Heart right ventricle (tissue), 16 donors: ENCODE measurements around the gene ZNF365. TPM values are rescaled to one million over a fixed set of nuclear protein-coding genes. Genes with fewer than 3 reads are reported as not detected.

Source experiments
- ATAC-seq, 8 donors: fragments of 200-7000 bp; cut with Tn5 transposase; one replicate each; pipeline ENCODE4 v1.9.1; 2020; ENCODE audit warnings: mild to moderate bottlenecking in 8 of 8, moderate library complexity in 8 of 8, moderate number of reproducible peaks in 1 of 8
- DNase-seq, 2 donors: peaks; one replicate each; pipeline ENCODE4 v3.0.0-alpha.2; 2020
- H3K27ac ChIP-seq, 10 donors: fragments of 200-600 bp; sonication (generic) in 2 of 10; one replicate each; pipeline versions ENCODE4 v1.5.0 to v1.8.0; 2020 to 2022; ENCODE audit warnings: mild to moderate bottlenecking in 3 of 10
- H3K27me3 ChIP-seq, 7 donors: fragments of 200-600 bp; one replicate each; pipeline ENCODE4 v1.8.0; 2021 to 2022; ENCODE audit warnings: mild to moderate bottlenecking in 2 of 7
- H3K36me3 ChIP-seq, 9 donors: fragments of 200-600 bp; sonication (generic) in 1 of 9; one replicate each; pipeline versions ENCODE4 v1.5.0 to v1.8.0; 2020 to 2022; ENCODE audit warnings: mild to moderate bottlenecking in 2 of 9
- H3K4me1 ChIP-seq, 9 donors: fragments of 200-600 bp; sonication (generic) in 1 of 9; one replicate each; pipeline versions ENCODE4 v1.5.0 to v1.8.0; 2020 to 2022; ENCODE audit warnings: mild to moderate bottlenecking in 4 of 9
- H3K4me3 ChIP-seq, 10 donors: fragments of 200-600 bp; sonication (generic) in 2 of 10; one replicate each; pipeline versions ENCODE4 v1.5.0 to v1.8.0; 2020 to 2022; ENCODE audit warnings: mild to moderate bottlenecking in 7 of 10, moderate library complexity in 2 of 10
- H3K9me3 ChIP-seq, 11 donors: fragments of 200-600 bp in 10 of 11; sonication (generic) in 2 of 11; one replicate each; pipeline versions ENCODE4 v1.5.0 to v1.8.0; 2013 to 2022; ENCODE audit warnings: mild to moderate bottlenecking in 2 of 11, control low read depth in 1 of 11, moderate library complexity in 1 of 11
- CTCF ChIP-seq, 9 donors: fragments of 200-600 bp; sonication (generic) in 2 of 9; IDR thresholded peaks; one replicate each; pipeline versions ENCODE4 v1.5.0 to v1.8.0; 2021 to 2022; ENCODE audit warnings: antibody characterized with exemption in 9 of 9, mild to moderate bottlenecking in 5 of 9, moderate library complexity in 1 of 9
- WGBS, 2 donors: extraction: QIAGEN DNeasy Blood & Tissue Kit; methylation state at CpG; one replicate each; pipeline ENCODE4 v1.1.7; 2013; ENCODE audit warnings: inconsistent platforms in 1 of 2; 5-methylcytosine and 5-hydroxymethylcytosine counted together
- intact Hi-C, 10 donors: fragments of 100-400 bp; cut with DNase I; formaldehyde crosslinking; loops; one replicate each; pipeline versions ENCODE4 v1.11.1 to v1.14.2; 2022
- polyA plus RNA-seq, 2 donors: library from polyadenylated mRNA; stranded (reverse); fragments of 200-250 nt; gene quantifications; one replicate each; pipeline ENCODE4 v1.2.3, GENCODE V29; 2013
- total RNA-seq, 10 donors: library from RNA; stranded (reverse); fragmentation: NEBNext Ultra II Directional in 3 of 10; extraction: Animal tissue kit (Norgen Biotek cat#: 25700) in 3 of 10; gene quantifications; one replicate each; pipeline versions ENCODE4 v1.2.1 to v1.2.4, GENCODE V29; 2021 to 2023
- donor health status: Arrhythmogenic right ventricular cardiomyopathy.
- donor health status: ischemic (EF 13 %, LVEDD 7.1; RV severe dilation, severe dysfunction).
- donor health status: healthy with polysubstance abuse.
- donor health status: DM: no; HTN: yes; CAD: no.
- donor health status: DM: no; HTN: no; CAD: no.
- donor health status: ischemic (EF 25% LVEDD 6.9; RV normal size, moderate dysfunction).
- donor health status: ischemic (EF 25% LVEDD 5.7; RV mildly dilated, moderate dysfunction).
- donor health status: healthy.
- donor health status: DM: yes; HTN: yes; CAD: no.
- donor health status: Ischemic cardiomyopathy.
- donor health status: ischemic (EF 35%, LVEDD 5.7; RV mildly dilated, moderate dysfunction).
- donor health status: nonischemic (EF 11% LVEDD 7.7; RV severe dilation, severe dysfunction).
- donor health status: DM: yes; HTN: yes; CAD: no.
- donor health status: PGD.
- donor health status: ischemic (EF 29% LVEDD 5.4; RV normal size, mild dysfunction).
- donor health status: nonischemic (EF 23%, LVEDD 6.1; RV moderate dilation, normal function).

ZNF365 gene
- total and polyA plus RNA-seq, 12 donors, result 0.05 to 0.60 (median 0.16) TPM

- H3K4me1 ChIP-seq, result no peaks in the 10 kb centered on the region
- ATAC-seq, result no peak
Observed at GRCh38 chr10:62332406-62332805, 41.8 kb upstream of the ZNF365 start.

GRCh38 chr10:62333135-62333889 lies 40.9 kb upstream of the ZNF365 start:
- Histone ChIP-seq H3K4me1 (no peaks in the 10 kb centered on the region), H3K9me3 (peaks cover 0 to 12% (median 3%) of the 10 kb centered on the region in 11 donors), H3K36me3 (no peaks in the 10 kb centered on the region), H3K27me3 (peaks cover 0 to 2% (median 0%) of the 10 kb centered on the region in 7 donors), H3K4me3 (no peak overlapping the region), H3K27ac (no peak overlapping the region)
- 54 to 62% methylated on average over 3 of the region's 3 CpGs for WGBS, 2 donors
- TF ChIP-seq CTCF (IDR thresholded peaks at IDR 0.05), result no peak
- DNase-seq (no peak), ATAC-seq (no peak)
- intact Hi-C loops, result no loop called here

More at GRCh38 chr10:62332406-62332805, 41.8 kb upstream of the ZNF365 start:
- intact Hi-C loops, result no loop called here
- Histone ChIP-seq H3K27me3 (peaks cover 0 to 2% (median 0%) of the 10 kb centered on the region in 7 donors), H3K4me3 (no peak overlapping the region), H3K27ac (no peak overlapping the region), H3K9me3 (peaks cover 0 to 12% (median 3%) of the 10 kb centered on the region in 11 donors), H3K36me3 (no peaks in the 10 kb centered on the region)
- TF ChIP-seq CTCF (IDR thresholded peaks at IDR 0.05), result no peak
- no peak for DNase-seq

GRCh38 chr10:62333988-62334682 lies 40.0 kb upstream of the ZNF365 start:
- no peak for TF ChIP-seq CTCF (IDR thresholded peaks at IDR 0.05)
- ATAC-seq (no peak), DNase-seq (no peak)
- Histone ChIP-seq H3K4me3 (no peak overlapping the region), H3K27me3 (peaks cover 0 to 2% (median 0%) of the 10 kb centered on the region in 7 donors), H3K9me3 (peaks cover 0 to 14% (median 3%) of the 10 kb centered on the region in 11 donors), H3K36me3 (no peaks in the 10 kb centered on the region), H3K27ac (no peak overlapping the region), H3K4me1 (no peaks in the 10 kb centered on the region)
- intact Hi-C loops, result no loop called here

- no peaks in the 10 kb centered on the region for H3K4me1 ChIP-seq
Observed at GRCh38 chr10:62335326-62335725, 38.8 kb upstream of the ZNF365 start.

More at GRCh38 chr10:62335326-62335725, 38.8 kb upstream of the ZNF365 start:
- 60% methylated on average over 2 of the region's 2 CpGs for WGBS, 2 donors
- H3K36me3 ChIP-seq, result no peaks in the 10 kb centered on the region
- DNase-seq (no peak), ATAC-seq (no peak)
- no peak overlapping the region for H3K4me3 ChIP-seq
- TF ChIP-seq CTCF (IDR thresholded peaks at IDR 0.05), result no peak
- H3K27me3 ChIP-seq, result peaks cover 0 to 2% (median 0%) of the 10 kb centered on the region in 7 donors
- intact Hi-C loops, result no loop called here
- peaks cover 0 to 19% (median 3%) of the 10 kb centered on the region in 11 donors for H3K9me3 ChIP-seq
- H3K27ac ChIP-seq, result no peak overlapping the region
